GM19452 (cell line): ENCODE measurements around the gene GTPBP3.

ENCODE experiments used
- ATAC-seq: cut with Tn5 transposase; IDR thresholded peaks from one replicate; pipeline ENCODE4 v1.9.1; 2021; ENCODE audit not compliant: unreplicated experiment

Gene GTPBP3

GRCh38 chr19:17380426-17381138, 43.2 kb downstream of the GTPBP3 start:
- ATAC-seq: no peak

- ATAC-seq: no peak
These were observed 48.7 kb downstream of the GTPBP3 start for GRCh38 chr19:17385878-17386611.

- ATAC-seq: no peak
These were observed 51.9 kb downstream of the GTPBP3 start for GRCh38 chr19:17389288-17389687.

GRCh38 chr19:17389957-17390664, 52.8 kb downstream of the GTPBP3 start:
- ATAC-seq: no peak

GRCh38 chr19:17390665-17391370, 53.5 kb downstream of the GTPBP3 start:
- peak; percentile 92 for ATAC-seq

GRCh38 chr19:17391371-17392151, 54.2 kb downstream of the GTPBP3 start:
- ATAC-seq: no peak
